ENCODE results near the gene MRPL9.

- TF ChIP-seq CTCF (IDR thresholded peaks at IDR 0.05 in 4 of 5, conservative IDR thresholded peaks at IDR 0.05 in 1 of 5) (no peak), POLR2A (IDR thresholded peaks at IDR 0.05) (no peak)
These were observed 48.2 kb downstream of the MRPL9 start for GRCh38 chr1:151714820-151715725.

All from gastrocnemius medialis (tissue), 4 donors.